22Rv1 (cell line): Measurements from ENCODE around the gene CRYM.

Experiments
- CTCF ChIP-seq: fragments of 450-650 bp; IDR thresholded peaks from 2 replicates; pipeline ENCODE4 v1.5.1; 2017; ENCODE audit warnings: mild to moderate bottlenecking
- ZFX ChIP-seq: fragments of 450-650 bp; IDR thresholded peaks from 2 replicates; pipeline ENCODE4 v1.6.1; 2017; ENCODE audit warnings: antibody characterized with exemption, borderline replicate concordance

- TF ChIP-seq CTCF, result no peak
- no peak for TF ChIP-seq ZFX
Measured at GRCh38 chr16:21250072-21250923, 27.8 kb downstream of the CRYM start.
